ENCODE data around the gene HTR3B. TPM values are rescaled to one million over a fixed set of nuclear protein-coding genes. Genes with fewer than 3 reads are reported as not detected.
A peak's percentile ranks its signal among the peaks of the same experiment; 100 is the strongest.

HTR3B gene
- polyA plus RNA-seq, 1 donor from 2014 or later = not detected

DNA sequence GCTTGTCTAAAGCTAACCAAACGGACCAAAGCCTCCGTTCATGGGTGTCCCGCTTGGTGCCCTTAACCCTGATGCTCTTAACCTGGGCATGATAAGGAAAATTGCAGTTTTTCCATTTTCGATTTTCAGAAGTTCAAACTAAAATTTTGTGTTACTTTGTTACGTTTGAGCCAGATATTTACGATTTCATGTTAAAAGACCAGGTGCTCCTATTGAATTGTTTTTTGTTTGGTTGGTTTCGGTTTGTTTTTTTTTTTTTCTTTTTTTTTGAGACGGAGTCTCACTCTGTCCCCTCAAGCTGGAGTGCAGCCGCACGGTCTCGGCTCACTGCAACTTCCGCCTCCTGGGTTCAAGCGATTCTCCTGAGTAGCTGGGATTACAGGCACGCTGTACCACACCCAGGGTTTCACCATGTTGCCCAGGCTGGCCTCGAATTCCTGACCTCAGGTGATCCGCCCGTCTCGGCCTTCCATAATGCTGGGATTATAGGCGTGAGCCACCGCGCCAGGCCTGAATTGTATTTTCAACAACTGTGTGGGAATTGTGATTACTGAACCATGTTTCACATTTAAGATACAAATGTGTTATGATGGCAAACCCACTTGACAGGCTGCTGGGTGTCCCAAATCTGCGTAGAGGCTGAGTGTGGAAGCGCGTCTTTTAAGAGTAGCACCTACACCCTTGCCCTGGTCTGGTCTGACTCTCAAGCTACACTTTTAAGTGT, 28.4 kb upstream of the HTR3B start:
- H3K27ac ChIP-seq (ENCODE audit: low read length) = peak overlapping the region; percentile 75
- H4K20me1 ChIP-seq (ENCODE audit: insufficient read depth) = no peaks in the 10 kb centered on the region
- TF ChIP-seq, protein P1, sequence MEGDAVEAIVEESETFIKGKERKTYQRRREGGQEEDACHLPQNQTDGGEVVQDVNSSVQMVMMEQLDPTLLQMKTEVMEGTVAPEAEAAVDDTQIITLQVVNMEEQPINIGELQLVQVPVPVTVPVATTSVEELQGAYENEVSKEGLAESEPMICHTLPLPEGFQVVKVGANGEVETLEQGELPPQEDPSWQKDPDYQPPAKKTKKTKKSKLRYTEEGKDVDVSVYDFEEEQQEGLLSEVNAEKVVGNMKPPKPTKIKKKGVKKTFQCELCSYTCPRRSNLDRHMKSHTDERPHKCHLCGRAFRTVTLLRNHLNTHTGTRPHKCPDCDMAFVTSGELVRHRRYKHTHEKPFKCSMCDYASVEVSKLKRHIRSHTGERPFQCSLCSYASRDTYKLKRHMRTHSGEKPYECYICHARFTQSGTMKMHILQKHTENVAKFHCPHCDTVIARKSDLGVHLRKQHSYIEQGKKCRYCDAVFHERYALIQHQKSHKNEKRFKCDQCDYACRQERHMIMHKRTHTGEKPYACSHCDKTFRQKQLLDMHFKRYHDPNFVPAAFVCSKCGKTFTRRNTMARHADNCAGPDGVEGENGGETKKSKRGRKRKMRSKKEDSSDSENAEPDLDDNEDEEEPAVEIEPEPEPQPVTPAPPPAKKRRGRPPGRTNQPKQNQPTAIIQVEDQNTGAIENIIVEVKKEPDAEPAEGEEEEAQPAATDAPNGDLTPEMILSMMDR (IDR thresholded peaks at IDR 0.05; ENCODE audit: poor library complexity, severe bottlenecking) = no peak
- TF ChIP-seq, protein P2, sequence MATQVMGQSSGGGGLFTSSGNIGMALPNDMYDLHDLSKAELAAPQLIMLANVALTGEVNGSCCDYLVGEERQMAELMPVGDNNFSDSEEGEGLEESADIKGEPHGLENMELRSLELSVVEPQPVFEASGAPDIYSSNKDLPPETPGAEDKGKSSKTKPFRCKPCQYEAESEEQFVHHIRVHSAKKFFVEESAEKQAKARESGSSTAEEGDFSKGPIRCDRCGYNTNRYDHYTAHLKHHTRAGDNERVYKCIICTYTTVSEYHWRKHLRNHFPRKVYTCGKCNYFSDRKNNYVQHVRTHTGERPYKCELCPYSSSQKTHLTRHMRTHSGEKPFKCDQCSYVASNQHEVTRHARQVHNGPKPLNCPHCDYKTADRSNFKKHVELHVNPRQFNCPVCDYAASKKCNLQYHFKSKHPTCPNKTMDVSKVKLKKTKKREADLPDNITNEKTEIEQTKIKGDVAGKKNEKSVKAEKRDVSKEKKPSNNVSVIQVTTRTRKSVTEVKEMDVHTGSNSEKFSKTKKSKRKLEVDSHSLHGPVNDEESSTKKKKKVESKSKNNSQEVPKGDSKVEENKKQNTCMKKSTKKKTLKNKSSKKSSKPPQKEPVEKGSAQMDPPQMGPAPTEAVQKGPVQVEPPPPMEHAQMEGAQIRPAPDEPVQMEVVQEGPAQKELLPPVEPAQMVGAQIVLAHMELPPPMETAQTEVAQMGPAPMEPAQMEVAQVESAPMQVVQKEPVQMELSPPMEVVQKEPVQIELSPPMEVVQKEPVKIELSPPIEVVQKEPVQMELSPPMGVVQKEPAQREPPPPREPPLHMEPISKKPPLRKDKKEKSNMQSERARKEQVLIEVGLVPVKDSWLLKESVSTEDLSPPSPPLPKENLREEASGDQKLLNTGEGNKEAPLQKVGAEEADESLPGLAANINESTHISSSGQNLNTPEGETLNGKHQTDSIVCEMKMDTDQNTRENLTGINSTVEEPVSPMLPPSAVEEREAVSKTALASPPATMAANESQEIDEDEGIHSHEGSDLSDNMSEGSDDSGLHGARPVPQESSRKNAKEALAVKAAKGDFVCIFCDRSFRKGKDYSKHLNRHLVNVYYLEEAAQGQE (IDR thresholded peaks at IDR 0.05; ENCODE audit: borderline replicate concordance) = no peak
- TF ChIP-seq POLR2AphosphoS5 (IDR thresholded peaks at IDR 0.05) (no peak), MXI1 (conservative IDR thresholded peaks at IDR 0.05; ENCODE audit: poor library complexity, severe bottlenecking) (no peak), EZH2 (IDR thresholded peaks at IDR 0.05; ENCODE audit: borderline replicate concordance, insufficient read depth, low read length, poor library complexity, severe bottlenecking) (no peak), TAF1 (IDR thresholded peaks at IDR 0.05; ENCODE audit: low read depth) (no peak), SMC3 (conservative IDR thresholded peaks at IDR 0.05; ENCODE audit: poor library complexity) (no peak), RAD21 (conservative IDR thresholded peaks at IDR 0.05) (no peak), EP300 (conservative IDR thresholded peaks at IDR 0.05; ENCODE audit: poor library complexity, severe bottlenecking) (no peak)
- H3K9ac ChIP-seq (ENCODE audit: low read length) = peak overlapping the region; percentile 70
- H3K9me2 ChIP-seq (ENCODE audit: insufficient read depth, low read length) = no peaks in the 10 kb centered on the region
- H3K36me3 ChIP-seq (ENCODE audit: insufficient read depth, low read length) = no peaks in the 10 kb centered on the region
- peak overlapping the region; percentile 67 for H2AFZ ChIP-seq (ENCODE audit: low read depth, low read length)
- peak overlapping the region; percentile 58 for H3K4me2 ChIP-seq (ENCODE audit: low read length)
- peak overlapping the region; percentile 73 for H3K4me3 ChIP-seq (ENCODE audit: low read length)
- peaks cover 5% of the 10 kb centered on the region for H3F3A ChIP-seq (ENCODE audit: insufficient read depth, low read length, poor library complexity, severe bottlenecking)
- peaks cover 9% of the 10 kb centered on the region for H3K79me2 ChIP-seq (replicated peaks; ENCODE audit: insufficient read depth, low read length)
- no peaks in the 10 kb centered on the region for H3K9me3 ChIP-seq (ENCODE audit: low read length)
- H3K27me3 ChIP-seq (ENCODE audit: insufficient read depth, low read depth, low read length) = no peaks in the 10 kb centered on the region

DNA sequence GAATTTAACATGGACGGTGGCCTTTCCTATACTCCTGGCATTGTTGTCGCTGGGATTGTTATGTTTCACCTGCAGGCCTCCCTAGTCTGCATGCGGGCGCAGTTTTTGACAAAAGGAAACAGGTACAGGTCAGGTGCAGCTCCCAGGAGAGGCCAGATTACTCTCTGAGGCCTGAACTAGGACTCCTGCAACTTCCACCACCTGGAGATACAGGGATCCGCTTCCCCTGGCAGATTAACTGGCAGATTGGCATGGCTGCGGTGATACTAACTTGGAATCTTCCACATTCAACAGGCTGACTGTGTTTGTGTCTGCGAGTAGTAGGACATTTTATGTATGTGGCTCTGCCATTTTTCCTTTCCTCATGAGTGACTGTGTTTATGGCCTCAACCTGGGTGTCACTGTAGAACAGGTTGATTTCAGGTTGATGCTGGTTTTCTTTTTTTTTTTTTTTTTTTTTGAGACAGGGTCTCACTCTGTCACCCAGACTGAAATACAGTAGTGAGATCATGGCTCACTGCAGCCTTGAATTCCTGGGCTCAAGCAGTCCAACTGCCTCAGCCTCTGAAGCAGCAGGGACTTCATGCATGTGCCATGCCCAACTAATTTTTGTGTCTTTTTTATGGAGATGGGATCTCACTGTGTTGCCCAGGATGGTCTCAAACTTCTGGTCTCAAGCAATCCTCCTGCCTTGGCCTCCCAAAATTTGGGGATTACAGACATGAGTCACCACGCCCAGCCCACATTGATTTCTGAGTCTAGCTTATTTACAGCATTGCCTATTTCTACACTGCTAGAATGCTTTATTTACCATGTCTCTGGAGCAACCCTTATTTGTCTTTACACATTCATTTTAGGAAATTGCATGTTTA, 27.6 kb upstream of the HTR3B start:
- no peaks in the 10 kb centered on the region for H3K36me3 ChIP-seq (ENCODE audit: insufficient read depth, low read length)
- no peak overlapping the region for H2AFZ ChIP-seq (ENCODE audit: low read depth, low read length)
- H3K9me3 ChIP-seq (ENCODE audit: low read length) = no peaks in the 10 kb centered on the region
- H3K27me3 ChIP-seq (ENCODE audit: insufficient read depth, low read depth, low read length) = no peaks in the 10 kb centered on the region
- H3K79me2 ChIP-seq (replicated peaks; ENCODE audit: insufficient read depth, low read length) = peaks cover 5% of the 10 kb centered on the region
- no peaks in the 10 kb centered on the region for H4K20me1 ChIP-seq (ENCODE audit: insufficient read depth)
- TF ChIP-seq SMC3 (conservative IDR thresholded peaks at IDR 0.05; ENCODE audit: poor library complexity) = no peak
- TF ChIP-seq RAD21 (conservative IDR thresholded peaks at IDR 0.05) = no peak
- TF ChIP-seq MXI1 (conservative IDR thresholded peaks at IDR 0.05; ENCODE audit: poor library complexity, severe bottlenecking) = no peak
- no peak for TF ChIP-seq TAF1 (IDR thresholded peaks at IDR 0.05; ENCODE audit: low read depth)
- TF ChIP-seq, protein P2 (IDR thresholded peaks at IDR 0.05; ENCODE audit: borderline replicate concordance) = no peak
- no peak for TF ChIP-seq POLR2AphosphoS5 (IDR thresholded peaks at IDR 0.05)
- TF ChIP-seq EZH2 (IDR thresholded peaks at IDR 0.05; ENCODE audit: borderline replicate concordance, insufficient read depth, low read length, poor library complexity, severe bottlenecking) = no peak
- TF ChIP-seq, protein P1 (IDR thresholded peaks at IDR 0.05; ENCODE audit: poor library complexity, severe bottlenecking) = no peak
- TF ChIP-seq EP300 (conservative IDR thresholded peaks at IDR 0.05; ENCODE audit: poor library complexity, severe bottlenecking) = no peak
- H3K4me3 ChIP-seq (ENCODE audit: low read length) = no peak overlapping the region
- peaks cover 5% of the 10 kb centered on the region for H3F3A ChIP-seq (ENCODE audit: insufficient read depth, low read length, poor library complexity, severe bottlenecking)
- H3K27ac ChIP-seq (ENCODE audit: low read length) = no peak overlapping the region
- H3K9me2 ChIP-seq (ENCODE audit: insufficient read depth, low read length) = no peaks in the 10 kb centered on the region
- no peak overlapping the region for H3K9ac ChIP-seq (ENCODE audit: low read length)
- no peak overlapping the region for H3K4me2 ChIP-seq (ENCODE audit: low read length)

Data from neural cell (in vitro differentiated cells).